NAMALWA (cell line): ENCODE data around the gene STK10.
A peak's percentile ranks its signal among the peaks of the same experiment; 100 is the strongest.

Source experiments
- DNase-seq: peaks from one replicate; pipeline ENCODE4 v3.0.0-alpha.2; 2015; ENCODE audit warnings: low spot score

Gene STK10

DNA sequence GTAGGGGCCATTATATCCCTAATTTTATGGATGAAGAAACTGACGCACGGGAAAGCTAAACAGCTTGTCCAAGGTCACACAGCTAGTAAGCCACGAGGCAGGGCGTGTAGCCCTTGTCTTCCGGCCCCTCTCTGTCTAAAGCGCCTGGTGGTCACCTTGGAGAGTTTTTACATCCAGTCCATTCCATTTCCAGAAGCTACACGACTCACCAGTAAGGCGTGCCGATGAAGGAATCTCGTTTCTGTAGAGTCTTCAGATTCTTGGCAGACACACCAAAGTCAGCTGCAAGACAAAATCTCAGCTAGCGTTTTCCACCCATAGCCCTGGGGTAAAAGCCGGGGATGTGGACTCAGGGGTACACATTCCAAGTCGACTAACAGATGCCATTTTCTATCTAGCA lies 80.5 kb downstream of the STK10 start:
- no peak for DNase-seq

DNA sequence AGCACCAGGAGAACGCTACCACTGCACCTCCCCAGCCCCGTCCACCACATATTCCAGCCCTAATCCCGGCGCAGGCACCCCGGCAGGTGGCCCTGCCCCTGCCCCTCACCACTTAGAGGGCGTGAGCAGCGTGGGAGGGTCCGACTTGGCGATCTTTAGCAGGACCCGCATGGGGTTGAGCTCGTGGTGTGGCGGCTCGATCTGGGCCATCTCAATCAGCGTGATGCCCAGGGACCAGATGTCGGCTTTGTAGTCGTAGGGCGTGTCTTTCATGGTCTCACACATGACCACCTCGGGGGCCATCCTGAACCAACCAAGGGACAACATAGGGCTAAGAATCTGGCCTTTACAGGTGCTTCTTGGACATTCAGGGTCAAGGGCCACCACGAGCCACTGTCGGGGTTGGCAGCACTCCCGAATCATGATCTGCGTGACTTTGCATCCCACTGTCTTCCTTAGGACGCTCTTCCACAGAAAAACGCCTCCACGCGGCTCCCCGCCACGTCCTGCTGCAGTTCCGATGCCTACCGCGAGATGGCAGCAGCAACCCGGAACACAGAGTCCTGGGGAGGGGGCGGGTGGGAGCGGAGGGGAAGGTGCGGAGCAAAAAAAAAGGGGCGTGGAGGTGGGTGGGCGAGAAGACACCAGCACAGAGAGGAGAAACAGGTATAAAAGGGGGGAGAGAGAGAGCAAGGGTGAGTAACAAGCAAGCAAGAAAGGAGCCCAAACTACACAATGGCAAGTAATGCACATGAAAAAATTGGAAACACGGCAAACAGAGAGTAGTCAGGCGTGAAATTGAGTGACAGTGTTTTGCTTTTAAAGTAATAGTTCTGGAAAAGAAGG lies 81.3 kb downstream of the STK10 start:
- peak; percentile 71 for DNase-seq

DNA sequence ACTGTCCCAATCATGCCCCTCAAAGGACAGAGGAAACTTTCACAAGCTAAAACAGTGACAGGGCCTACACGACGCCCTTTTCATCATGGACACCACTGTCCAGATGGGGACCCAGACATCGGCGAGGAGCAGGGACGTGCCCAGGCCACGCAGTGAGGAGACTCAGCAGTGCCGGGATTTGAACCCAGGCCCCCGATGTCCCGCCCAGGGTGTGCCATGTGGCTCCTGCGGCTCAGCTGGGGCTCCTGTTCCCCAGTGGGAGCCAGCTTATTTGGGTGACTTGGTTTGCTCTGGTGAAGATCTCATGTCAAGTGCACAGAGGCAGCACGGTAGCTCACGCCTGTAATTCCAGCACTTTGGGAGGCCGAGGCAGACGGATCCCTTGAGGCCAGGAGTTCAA lies 82.2 kb downstream of the STK10 start:
- no peak for DNase-seq

DNA sequence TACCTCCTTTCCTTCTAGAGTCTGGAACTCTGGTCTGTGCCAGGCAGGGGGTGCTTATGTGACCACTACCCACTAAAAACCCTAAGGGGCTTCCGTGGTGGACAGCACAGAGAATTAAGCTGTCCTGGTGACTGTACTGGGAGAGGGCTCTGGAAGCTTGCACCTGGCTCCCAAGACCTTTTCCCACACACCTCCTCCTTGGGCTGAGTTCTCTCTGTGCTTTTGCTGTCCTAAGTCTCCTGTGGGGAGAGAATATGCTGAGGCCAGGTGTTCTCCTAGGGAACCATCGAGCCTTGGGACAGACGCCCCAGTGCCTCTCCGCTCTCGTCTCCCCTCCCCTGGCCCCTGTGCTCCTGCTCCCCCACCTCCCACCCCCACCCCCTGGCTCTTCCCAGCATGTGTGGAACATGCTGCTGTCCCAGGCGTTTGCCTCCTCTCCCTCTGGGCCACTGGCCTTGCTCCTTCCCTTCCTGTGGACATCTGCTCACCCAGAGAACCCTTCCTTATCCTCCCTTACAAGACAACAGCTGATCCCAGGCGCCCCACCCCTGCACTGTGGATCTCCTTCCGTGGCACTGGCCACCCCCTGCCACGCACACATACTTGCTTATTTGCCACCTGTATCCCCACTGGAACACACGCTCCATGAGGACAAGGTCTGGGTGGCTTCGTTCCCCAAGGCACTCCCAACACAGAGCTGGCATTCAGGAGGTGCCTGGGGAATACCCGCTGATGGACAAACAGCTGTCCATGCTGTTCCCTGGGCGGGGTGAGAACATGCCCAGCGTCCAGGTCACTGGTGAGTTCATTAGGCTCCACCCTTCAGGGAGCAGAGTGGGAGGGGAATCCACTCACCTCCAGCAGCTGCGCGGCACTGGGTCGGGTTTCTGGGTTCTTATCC lies 83.0 kb downstream of the STK10 start:
- DNase-seq, result no peak

DNA sequence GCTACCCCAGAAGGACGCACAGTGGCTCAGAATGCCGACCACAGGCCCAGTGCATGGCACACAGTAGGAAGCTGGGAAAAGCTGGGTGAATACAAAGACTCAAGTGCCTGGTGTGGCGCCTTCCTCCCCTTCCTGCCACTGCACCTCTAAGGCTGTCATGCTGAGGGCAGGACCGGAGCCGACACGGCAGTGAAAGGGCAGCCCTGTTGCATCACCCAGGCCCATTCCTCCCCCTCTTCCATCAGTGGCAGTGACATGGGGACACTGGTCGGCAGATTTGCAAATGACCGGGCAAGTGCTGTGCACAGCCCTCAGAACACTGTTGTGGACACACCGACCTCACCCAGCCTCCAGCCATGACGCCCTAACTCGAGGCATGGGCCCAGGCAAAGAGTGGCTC lies 84.0 kb downstream of the STK10 start:
- no peak for DNase-seq

DNA sequence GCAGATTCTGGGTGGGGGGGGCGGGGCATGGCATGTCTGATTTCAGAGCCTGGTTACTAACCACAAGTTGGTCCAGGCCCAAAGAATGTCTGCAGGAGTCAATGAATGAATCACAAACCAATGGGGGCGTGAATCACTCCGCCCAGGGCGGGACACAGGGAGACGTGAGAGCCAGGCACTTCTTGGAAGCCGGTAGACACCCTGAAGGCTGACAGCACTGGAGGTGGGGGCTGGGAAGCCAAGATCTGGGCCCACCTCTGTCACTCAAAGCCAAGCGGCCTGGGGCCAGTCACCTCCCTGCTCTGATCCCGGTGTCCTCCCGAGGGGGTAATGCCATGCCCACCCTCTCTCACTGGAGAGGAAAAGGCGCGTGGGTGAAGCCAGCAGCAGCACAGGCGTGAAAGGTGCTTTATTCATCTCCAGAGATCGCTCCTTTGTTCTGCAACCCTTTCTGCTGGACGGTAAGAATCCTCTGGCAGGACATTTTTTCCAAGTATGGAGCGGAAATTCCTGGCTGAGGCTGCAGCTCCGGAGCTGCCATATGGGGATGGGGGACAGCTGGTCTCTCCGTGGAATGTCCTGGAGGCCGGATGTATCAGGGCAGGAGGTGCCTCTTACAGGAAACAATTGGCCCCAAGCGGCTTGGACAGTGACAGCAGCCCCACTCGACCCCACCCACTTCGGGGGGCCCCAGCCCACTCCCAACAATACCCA lies 85.0 kb downstream of the STK10 start:
- no peak for DNase-seq

DNA sequence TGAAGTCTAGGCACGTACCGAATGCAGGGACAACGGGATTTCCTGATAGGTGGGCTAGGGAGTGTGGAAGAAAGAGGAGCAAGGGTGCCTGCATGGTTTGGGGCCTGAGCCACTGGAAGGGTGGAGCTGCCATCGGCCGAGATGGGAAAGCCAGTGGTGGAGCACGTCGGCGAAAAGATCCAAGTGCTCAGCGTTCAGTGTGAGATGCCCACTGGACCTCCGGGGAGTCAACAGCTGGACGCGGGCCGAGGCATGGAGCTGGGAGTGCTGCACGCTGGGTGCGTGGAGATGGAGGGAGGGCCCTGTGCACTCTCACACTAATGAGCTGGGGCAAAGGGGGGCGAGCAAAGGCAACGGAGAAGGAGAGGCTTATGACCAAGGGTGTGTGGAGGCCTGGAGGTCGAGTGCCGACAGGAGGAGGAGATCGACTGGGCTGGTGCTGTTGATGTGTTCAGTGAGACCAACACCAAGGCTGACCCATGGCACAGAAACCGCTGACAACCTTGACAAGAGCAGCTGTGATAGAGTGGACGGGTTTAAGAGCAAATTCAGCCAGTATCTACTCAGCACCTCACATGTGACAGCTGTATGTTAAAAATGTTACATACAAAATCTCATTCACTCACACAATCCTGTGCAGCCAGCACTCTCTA lies 85.7 kb downstream of the STK10 start:
- no peak for DNase-seq

DNA sequence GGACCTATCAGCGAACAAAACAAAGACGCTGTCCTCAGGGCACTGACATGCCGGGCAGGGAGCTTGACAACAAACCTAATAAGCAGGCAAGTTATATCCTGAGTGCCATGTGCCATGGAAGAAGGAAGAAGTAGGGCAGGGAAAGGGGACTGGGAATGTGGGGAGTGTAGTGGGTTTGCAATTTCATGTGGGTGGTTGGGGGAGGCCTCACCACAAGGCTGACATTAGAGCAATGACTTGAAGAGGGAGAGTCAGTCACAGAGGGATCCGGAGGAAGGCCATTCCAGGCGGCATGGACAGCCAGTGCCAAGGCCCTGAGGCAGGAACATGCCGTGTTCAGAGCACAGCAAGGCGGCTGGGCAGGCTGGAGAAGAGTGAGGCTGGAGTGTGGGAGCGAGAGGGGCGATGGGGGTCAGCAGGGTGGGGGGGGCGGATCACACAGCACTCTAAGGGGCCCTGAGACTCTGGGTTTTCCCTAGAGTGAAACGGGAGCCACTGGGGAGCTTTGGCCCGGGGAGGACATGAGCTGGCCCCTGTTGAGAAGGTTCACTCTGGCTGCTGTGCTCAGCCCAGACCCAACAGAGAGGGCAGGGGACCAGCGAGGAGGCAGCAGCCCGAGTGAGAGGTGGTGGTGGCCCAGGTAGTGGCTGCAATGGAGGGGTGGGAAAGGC lies 86.3 kb downstream of the STK10 start:
- no peak for DNase-seq

DNA sequence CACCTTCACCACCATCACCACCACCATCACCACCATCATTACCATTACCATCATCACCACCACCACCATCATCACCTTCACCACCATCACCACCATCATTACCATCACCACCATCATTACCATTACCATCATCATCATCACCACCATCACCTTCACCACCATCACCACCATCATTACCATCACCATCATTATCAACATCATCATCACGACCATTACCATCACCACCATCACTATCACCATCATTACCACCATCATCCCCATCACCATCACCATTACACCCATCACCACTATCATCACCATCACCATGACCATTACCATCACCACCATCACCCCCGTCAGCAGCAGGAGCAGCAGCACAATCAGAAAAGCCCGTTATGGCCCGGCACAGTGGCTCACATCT lies 89.1 kb downstream of the STK10 start:
- no peak for DNase-seq

DNA sequence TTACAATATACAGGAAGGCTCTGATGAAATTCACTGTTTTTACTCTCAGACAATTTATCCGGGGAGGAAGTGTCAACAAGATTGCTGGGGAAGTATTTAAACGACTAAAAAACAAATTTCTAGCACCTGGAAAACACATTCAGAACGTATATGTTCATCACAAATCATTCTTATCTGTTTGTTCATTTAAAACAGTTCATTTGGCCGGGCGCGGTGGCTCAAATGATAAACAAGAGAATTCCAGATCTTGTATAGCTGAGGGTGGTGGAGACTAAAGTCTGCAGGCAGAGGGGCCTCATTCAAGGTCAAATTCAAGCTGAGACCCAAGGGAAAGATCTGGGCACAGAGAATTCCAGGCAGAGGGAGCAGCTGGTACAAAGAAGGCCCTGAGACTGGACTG lies 90.0 kb downstream of the STK10 start:
- DNase-seq, result no peak

DNA sequence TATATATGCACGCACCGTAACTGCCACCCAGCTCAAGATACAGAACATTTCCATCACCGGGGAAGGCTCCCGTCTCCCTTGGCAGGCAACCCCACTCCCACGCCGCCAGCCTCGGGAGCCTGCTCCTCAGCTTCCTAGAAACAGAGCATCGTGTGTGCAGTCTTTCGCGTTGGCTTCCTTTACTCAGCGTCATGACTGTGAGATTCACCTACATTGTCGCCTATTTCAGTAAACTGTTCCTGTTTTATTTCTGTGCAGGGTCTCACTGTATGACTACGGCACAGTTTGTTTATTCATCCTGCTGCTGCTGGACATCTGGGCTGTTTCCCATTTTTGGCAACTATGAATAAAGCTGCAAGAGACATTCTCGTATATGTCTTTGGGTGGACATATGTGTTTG lies 90.7 kb downstream of the STK10 start:
- no peak for DNase-seq

DNA sequence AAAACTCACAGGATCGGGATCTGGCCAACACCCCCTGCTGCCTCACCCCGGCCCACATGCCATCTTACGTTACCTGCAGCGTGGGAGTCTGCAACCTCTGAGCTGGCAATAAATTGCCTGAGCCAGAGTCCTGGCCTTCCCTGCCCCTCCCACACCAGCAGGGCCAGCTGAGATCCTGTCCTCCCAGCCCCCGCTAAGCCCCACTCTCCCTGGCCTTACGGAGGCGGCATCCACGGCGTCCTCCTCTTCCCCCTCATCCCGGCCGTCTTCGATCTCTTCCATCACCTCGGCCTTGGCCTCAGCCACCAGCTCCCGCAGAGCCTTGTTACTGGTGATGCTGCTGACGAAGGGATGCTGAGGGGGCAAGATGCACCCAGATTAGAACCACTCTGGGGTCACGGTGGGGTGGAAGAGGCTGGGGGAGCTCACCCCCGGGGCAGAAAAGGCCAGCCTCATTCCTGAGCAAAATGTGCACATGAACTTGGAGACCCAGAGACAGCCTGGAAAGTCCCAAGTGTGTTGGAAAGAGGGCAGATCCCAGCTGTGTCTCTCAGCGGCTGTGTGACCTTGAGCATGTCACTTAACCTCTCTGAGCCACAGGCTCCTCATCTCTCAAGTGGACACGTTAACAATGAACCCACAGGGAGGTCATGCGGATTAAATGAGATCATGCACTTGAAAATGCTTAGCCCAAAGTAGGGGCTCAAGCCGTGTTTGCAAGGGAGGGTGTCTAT lies 91.7 kb downstream of the STK10 start:
- no peak for DNase-seq

DNA sequence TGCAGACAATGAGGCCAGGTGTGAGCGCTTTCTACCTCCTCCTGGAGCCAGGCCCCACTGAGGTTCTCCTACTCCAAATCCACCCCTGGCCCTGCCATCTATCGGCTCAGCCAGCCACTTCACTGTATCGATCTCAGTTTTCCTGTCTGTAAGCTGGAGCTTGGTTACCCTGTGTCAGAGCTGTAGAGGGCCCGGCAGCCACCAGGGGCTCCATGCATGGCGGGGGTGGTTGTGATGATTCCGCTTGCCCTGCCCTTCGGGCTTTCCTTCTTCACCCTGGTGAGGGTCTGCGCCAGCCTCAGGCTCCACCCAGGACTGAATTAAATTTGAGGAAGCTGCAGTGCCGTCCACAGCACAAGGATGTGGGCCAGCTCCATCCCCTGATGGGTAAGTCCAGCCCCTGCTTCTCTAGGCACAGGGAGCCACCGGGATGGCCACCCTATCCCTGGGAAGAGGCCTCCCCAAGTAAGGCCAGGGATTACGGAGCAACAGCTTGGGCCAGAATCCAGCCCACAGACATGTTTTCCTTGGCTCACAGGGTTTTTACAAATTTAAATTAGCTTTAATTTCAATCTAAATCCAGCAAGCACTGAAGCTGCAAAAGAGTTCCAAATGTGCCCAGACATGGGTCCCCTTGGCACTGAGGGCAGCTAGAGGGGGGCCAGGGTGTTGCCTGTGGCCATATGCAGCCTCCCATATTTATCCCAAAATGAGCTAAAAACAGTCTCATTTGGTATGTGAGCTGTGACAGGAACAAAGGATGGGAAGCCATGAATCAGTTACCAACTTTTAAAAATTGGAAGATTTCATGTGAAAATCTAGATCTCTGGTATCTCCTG lies 92.4 kb downstream of the STK10 start:
- DNase-seq, result no peak

DNA sequence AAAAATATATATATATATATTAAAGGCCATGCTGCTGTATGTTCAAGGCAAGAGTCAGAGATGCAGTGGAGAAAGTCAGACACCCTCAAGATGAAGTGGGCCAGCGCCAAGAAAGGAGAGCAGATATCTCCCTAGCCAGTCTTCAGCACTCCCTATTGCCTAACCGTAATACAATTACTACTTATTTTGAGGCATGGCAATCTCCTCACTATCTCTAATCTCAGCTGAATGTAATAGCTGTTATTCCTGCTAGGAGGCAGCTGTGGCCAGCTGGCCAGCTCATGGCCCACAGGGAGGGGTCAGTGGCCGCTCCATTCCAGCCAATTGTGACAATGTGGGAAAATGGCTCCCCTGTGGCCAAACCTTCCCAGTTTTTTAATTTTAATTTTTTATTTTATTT lies 94.1 kb downstream of the STK10 start:
- DNase-seq, result no peak

DNA sequence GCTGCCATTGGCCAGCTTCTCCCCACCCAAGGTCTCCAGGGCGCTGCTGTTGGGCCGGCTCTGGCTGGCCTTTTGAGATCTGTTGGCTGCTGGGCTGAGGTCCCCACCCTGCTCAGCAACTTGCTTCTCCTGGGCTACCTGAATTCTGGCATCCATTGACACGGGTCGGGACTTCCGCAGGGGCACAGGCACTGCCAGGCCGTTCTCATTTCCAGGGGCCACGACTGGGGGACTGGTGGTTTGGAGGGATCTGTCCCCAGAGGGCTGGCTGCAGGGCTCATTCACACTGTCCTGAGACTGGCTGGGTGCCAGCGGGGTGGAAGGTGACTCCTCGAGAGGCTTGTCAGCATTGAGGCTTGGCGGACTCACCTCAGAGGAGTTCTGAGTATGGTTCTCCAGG lies 94.5 kb downstream of the STK10 start:
- DNase-seq, result no peak

DNA sequence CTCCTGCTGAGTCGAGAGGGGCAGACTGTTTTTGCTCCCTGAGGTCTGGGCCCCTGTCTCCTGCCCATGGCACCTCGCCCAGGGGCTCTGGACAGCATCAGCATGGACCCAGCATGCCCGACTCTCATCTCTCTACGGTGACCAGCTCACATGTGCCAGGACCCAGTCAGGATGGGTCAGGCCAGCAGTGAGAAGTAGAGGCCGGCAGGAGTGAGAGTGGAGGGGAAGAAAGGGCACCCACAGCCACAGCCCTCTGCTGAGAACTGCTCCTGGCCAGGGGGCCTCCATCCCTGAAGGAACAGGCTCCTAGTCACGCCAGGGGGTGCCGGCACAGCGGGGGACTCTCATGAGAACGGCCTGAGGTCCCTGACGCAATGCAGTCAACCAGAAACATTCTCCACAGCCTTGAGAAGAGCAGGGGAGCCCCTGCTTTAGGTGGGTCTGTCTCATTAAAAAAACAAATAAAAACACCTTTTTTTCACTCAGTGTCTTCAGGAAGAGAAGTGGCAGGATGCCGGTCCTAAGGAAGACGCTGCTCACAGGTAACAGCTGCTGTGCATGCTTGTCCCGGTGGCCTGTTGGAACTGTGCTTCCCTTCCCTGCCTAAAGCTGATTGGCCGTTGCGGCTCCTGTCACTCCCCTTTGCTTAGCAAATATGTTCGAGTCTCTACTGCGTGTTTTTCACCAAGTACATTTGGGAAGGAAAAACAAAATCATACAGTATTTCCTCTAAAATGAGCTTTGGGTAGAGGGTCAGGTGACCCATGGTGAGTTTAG lies 95.9 kb downstream of the STK10 start:
- DNase-seq, result no peak

DNA sequence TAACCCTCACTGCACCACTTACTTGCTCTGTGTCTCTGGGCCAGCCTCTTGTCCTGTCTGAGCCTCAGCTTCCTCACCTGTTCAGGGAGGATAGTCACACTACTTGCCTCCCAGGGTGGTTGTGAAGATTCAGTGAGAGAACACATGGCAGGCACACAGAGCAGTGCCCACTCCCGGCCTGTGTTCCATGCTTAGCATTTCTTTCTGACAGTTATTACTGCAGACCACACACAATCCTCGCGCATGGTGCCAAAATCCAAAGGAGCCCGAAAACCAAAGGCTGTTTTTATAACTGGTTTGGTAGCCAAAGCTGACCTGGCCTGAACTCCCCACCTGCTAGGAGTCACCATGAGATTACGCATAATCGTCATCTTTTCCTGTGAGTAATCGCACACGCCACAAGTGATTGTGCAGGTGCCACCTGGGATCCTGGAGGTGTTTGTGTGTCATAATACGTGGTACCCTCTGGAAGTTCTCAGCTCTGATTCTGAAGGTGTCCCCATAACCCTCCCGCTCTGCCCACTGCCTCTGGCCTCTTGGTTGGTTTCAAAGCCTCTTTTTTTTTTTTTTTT lies 97.0 kb downstream of the STK10 start:
- no peak for DNase-seq

DNA sequence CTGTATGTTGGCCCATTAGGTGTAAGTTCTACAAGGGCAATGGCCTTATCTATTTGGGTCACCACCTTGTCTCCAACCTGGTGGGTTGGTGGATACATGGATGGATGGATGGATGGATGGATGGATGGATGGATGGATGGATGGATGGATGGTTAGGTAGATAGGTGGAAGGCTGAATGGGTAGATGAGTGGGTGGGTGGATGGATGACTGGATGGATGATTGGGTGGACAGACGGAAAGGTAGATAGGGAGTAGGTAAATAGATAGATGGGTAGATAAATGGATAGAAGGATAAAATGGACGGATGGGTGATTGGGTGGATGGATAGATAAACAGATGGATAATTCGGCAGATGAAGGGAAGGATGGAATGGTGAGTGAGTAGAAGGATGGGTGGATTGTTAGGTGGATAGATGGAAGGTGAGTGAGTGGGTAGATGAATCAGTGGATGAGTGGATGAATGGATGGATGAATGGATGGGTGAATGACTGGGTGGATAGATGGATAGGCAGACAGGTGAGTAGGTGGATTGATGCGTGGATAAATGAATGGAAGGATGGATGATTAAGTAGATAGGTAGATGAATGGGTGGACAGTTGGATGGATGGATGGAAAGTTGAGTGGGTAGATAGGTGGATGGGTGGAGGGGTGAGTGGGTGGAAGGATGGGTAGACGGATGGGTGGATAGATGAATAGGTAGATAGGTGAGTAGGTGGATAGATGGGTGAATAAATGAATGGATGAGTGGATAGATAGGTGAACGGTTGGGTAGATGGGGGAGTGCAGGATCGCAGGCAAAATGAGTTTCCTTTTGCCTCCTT lies 98.5 kb downstream of the STK10 start:
- no peak for DNase-seq
